B cell (primary cell): ENCODE data around the gene CNST. TPM values are rescaled to one million over a fixed set of nuclear protein-coding genes. Genes with fewer than 3 reads are reported as not detected.

Source experiments
- ATAC-seq: fragments of 200-7000 bp; cut with Tn5 transposase; one replicate; pipeline ENCODE4 v1.10.0; 2021; ENCODE audit warnings: low read depth, mild to moderate bottlenecking, moderate number of reproducible peaks, moderate library complexity
- CTCF ChIA-PET: fragments of 350-600 bp; sonication (Branson Sonifier 250); formaldehyde crosslinking; loops from one replicate; lab custom pipeline; 2021; ENCODE audit warnings: antibody characterized with exemption, inconsistent platforms; lab: Charles Lee
- POLR2A ChIA-PET: fragments of 350-600 bp; sonication (Branson Sonifier 250); formaldehyde crosslinking; loops from one replicate; lab custom pipeline; 2021; ENCODE audit warnings: antibody characterized with exemption; lab: Charles Lee
- DNase-seq: peaks from one replicate; pipeline ENCODE4 v3.0.0; 2013
- H2AFZ ChIP-seq: 2 replicates; pipeline ENCODE4 v1.6.1; 2012; ENCODE audit warnings: mild to moderate bottlenecking, low read depth, low read length; ENCODE audit not compliant: insufficient read depth, poor library complexity, severe bottlenecking
- H3K27ac ChIP-seq, 2 donors: 1 replicate in 1 of 2; 2 replicates in 1 of 2; pipeline ENCODE4 v1.5.1; 2012 to 2013; ENCODE audit warnings: low read length in 2 of 2, mild to moderate bottlenecking in 2 of 2, moderate library complexity in 1 of 2
- H3K27me3 ChIP-seq, 4 experiments: fragments of 200-600 bp in 1 of 4; sonication (generic) in 1 of 4; replicated peaks in 1 of 4; 1 replicate in 2 of 4; 2 replicates in 2 of 4; pipeline versions ENCODE4 v1.6.1 to v1.7.0; 2013 to 2016; ENCODE audit warnings: low read length in 3 of 4, mild to moderate bottlenecking in 2 of 4, mixed read lengths in 1 of 4, moderate library complexity in 1 of 4; ENCODE audit not compliant: insufficient read depth in 4 of 4, control insufficient read depth in 3 of 4; ENCODE audit errors: control extremely low read depth in 1 of 4
- H3K36me3 ChIP-seq, 2 experiments: replicated peaks in 1 of 2; 1 replicate in 1 of 2; 2 replicates in 1 of 2; pipeline versions ENCODE4 v1.6.1 to v1.7.1; 2013; ENCODE audit warnings: low read length in 1 of 2; ENCODE audit not compliant: insufficient read depth in 2 of 2, control insufficient read depth in 1 of 2; ENCODE audit errors: control extremely low read depth in 1 of 2, extremely low read depth in 1 of 2
- H3K4me1 ChIP-seq, 2 donors: fragments of 200-600 bp in 1 of 2; sonication (generic) in 1 of 2; 1 replicate in 1 of 2; 2 replicates in 1 of 2; pipeline versions ENCODE4 v1.5.1 to v1.6.1; 2013 to 2017; ENCODE audit warnings: low read length in 2 of 2; ENCODE audit not compliant: control insufficient read depth in 2 of 2, insufficient read depth in 2 of 2
- H3K4me2 ChIP-seq: replicated peaks from 2 replicates; pipeline ENCODE3; 2012; ENCODE audit warnings: mild to moderate bottlenecking, low read depth, low read length; ENCODE audit not compliant: poor library complexity, severe bottlenecking
- H3K4me3 ChIP-seq, 5 experiments: fragments of 200-600 bp in 1 of 5; sonication (generic) in 1 of 5; 1 replicate in 3 of 5; 2 replicates in 2 of 5; pipeline versions ENCODE4 v1.5.1 to v1.7.0; 2011 to 2016; ENCODE audit warnings: low read length in 4 of 5, mild to moderate bottlenecking in 4 of 5, low read depth in 2 of 5, control low read depth in 1 of 5, moderate library complexity in 1 of 5; ENCODE audit not compliant: insufficient read depth in 1 of 5; ENCODE audit errors: control extremely low read depth in 1 of 5, extremely low read depth in 1 of 5
- H3K79me2 ChIP-seq: fragments of 200-600 bp; sonication (generic); one replicate; pipeline ENCODE4 v1.6.0; 2016; ENCODE audit warnings: low read length; ENCODE audit not compliant: control insufficient read depth, insufficient read depth
- H3K9ac ChIP-seq: fragments of 200-600 bp; sonication (generic); 2 replicates; pipeline ENCODE4 v1.6.1; 2017; ENCODE audit warnings: mild to moderate bottlenecking, low read length, moderate library complexity
- H3K9me3 ChIP-seq, 3 donors: one replicate each; pipeline versions ENCODE4 v1.6.1 to v1.7.1; 2013; ENCODE audit warnings: low read length in 2 of 3; ENCODE audit not compliant: control insufficient read depth in 2 of 3, insufficient read depth in 1 of 3; ENCODE audit errors: control extremely low read depth in 1 of 3
- H4K20me1 ChIP-seq: 2 replicates; pipeline ENCODE4 v1.6.0; 2012; ENCODE audit warnings: mild to moderate bottlenecking, low read length; ENCODE audit not compliant: insufficient read depth, control insufficient read depth, poor library complexity, severe bottlenecking
- H3K27ac Mint-ChIP-seq: one replicate; pipeline ENCODE4 v1.8.0; 2021; ENCODE audit warnings: mixed read lengths
- H3K27me3 Mint-ChIP-seq: one replicate; pipeline ENCODE4 v1.8.0; 2021; ENCODE audit warnings: mixed read lengths
- H3K4me1 Mint-ChIP-seq: one replicate; pipeline ENCODE4 v1.8.0; 2021; ENCODE audit warnings: mixed read lengths
- H3K4me3 Mint-ChIP-seq: one replicate; pipeline ENCODE4 v1.8.0; 2021; ENCODE audit warnings: mixed read lengths
- H3K9me3 Mint-ChIP-seq: one replicate; pipeline ENCODE4 v1.8.0; 2022; ENCODE audit warnings: mixed read lengths; ENCODE audit not compliant: insufficient read depth
- EZH2 ChIP-seq: IDR thresholded peaks from 2 replicates; pipeline ENCODE4 v1.6.1; 2012; ENCODE audit warnings: borderline replicate concordance, low read depth, mild to moderate bottlenecking, moderate library complexity, low read length; ENCODE audit not compliant: insufficient read depth, poor library complexity, severe bottlenecking
- WGBS: methylation state at CpG from one replicate; pipeline ENCODE4 v1.1.5; 2013; ENCODE audit warnings: missing lambda C conversion rate; ENCODE audit not compliant: insufficient coverage; 5-methylcytosine and 5-hydroxymethylcytosine counted together
- intact Hi-C: fragments of 100-400 bp; cut with micrococcal nuclease; formaldehyde crosslinking; loops from one replicate; pipeline ENCODE4 v1.10.0; 2022
- polyA plus RNA-seq: library from polyadenylated mRNA; depleted of rRNA; stranded (reverse); fragments of >200 nt; gene quantifications from 2 replicates; pipeline ENCODE4 v1.2.3, GENCODE V29; 2012
- total RNA-seq, 2 donors: library from RNA; stranded (reverse); fragments of 120-200 nt in 1 of 2; gene quantifications; 1 replicate in 1 of 2; 2 replicates in 1 of 2; pipeline versions ENCODE4 v1.2.3 to v1.2.4, GENCODE V29; 2013 to 2022
- TF ChIP-seq, protein P1 (sequence below): fragments of 200-600 bp; IDR thresholded peaks from one replicate; pipeline ENCODE4 v1.8.0; 2022; ENCODE audit warnings: antibody characterized with exemption, mild to moderate bottlenecking

Gene CNST
- total and polyA plus RNA-seq, 2 donors (not counting 1 experiment from before 2014, with no cell fraction given) = 26.9 to 54.0 TPM

DNA sequence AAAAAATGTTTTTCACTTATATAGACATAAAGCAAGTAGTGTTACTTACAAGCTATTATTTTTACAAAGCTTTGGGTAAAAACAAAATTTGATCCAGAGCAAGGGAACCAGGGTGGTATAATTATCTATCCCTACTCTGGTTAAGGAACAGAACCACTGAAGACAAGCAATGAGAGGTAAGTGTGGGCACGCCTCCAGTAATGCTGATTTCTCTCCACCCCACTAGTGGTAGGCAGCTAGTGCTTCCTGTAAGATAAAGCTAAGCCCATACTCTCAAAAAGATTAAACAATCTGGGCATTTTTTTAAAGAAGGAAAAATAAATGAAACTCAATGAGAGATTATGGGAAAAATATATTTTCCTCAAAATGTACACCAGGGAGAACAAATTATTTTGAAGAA lies 22.3 kb upstream of the CNST start:
- ATAC-seq (no peak), DNase-seq (no peak)
- Histone ChIP-seq H3K9me3 (no peaks in the 10 kb centered on the region), H3K36me3 (peaks cover 9 to 55% of the 10 kb centered on the region in 2 experiments), H3K4me1 (no peaks in the 10 kb centered on the region), H3K4me2 (no peak overlapping the region), H3K79me2 (no peaks in the 10 kb centered on the region), H2AFZ (no peak overlapping the region), H3K4me3 (no peak overlapping the region), H3K27me3 (no peaks in the 10 kb centered on the region), H3K27ac (no peak overlapping the region), H3K9ac (no peak overlapping the region), H4K20me1 (peaks cover 5% of the 10 kb centered on the region)
- Mint-ChIP-seq H3K9me3 (no peaks in the 10 kb centered on the region), H3K27me3 (no peaks in the 10 kb centered on the region), H3K4me3 (no peak overlapping the region), H3K4me1 (no peaks in the 10 kb centered on the region), H3K27ac (no peak overlapping the region)
- ChIA-PET CTCF (no interaction called here), POLR2A (no interaction called here)
- intact Hi-C loops = no loop called here
- TF ChIP-seq, protein P1, sequence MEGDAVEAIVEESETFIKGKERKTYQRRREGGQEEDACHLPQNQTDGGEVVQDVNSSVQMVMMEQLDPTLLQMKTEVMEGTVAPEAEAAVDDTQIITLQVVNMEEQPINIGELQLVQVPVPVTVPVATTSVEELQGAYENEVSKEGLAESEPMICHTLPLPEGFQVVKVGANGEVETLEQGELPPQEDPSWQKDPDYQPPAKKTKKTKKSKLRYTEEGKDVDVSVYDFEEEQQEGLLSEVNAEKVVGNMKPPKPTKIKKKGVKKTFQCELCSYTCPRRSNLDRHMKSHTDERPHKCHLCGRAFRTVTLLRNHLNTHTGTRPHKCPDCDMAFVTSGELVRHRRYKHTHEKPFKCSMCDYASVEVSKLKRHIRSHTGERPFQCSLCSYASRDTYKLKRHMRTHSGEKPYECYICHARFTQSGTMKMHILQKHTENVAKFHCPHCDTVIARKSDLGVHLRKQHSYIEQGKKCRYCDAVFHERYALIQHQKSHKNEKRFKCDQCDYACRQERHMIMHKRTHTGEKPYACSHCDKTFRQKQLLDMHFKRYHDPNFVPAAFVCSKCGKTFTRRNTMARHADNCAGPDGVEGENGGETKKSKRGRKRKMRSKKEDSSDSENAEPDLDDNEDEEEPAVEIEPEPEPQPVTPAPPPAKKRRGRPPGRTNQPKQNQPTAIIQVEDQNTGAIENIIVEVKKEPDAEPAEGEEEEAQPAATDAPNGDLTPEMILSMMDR = no peak
- no peak for TF ChIP-seq EZH2
- no CpG with 5 or more reads among the region's 1 CpG for WGBS

DNA sequence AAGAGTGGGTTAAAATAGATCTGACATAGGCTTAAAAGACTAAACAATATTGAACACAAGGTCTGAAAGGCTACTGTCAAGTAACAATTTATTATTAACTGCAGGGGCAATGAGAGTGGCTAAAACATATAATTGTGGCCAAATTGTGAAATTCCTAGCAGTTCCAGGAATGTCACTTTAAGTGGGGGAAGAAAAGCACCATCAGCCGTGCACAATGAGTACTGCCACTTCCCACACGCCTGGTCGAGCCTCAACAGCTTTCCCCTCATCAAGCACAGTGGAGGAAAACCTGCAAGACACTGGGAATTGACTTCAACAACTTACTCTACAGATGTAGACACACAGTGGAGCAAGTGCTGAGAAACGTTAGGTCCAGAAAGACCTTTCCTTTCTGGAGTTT lies 16.6 kb upstream of the CNST start:
- Mint-ChIP-seq H3K4me3 (no peak overlapping the region), H3K27ac (no peak overlapping the region), H3K27me3 (no peaks in the 10 kb centered on the region), H3K9me3 (no peaks in the 10 kb centered on the region), H3K4me1 (peaks cover 1% of the 10 kb centered on the region)
- Histone ChIP-seq H3K4me3 (no peak overlapping the region), H3K4me2 (no peak overlapping the region), H3K4me1 (no peaks in the 10 kb centered on the region), H2AFZ (no peak overlapping the region), H3K79me2 (peaks cover 27% of the 10 kb centered on the region), H3K27me3 (no peaks in the 10 kb centered on the region), H4K20me1 (peaks cover 18% of the 10 kb centered on the region), H3K9me3 (no peaks in the 10 kb centered on the region), H3K27ac (no peak overlapping the region), H3K36me3 (peaks cover 12 to 56% of the 10 kb centered on the region in 2 experiments), H3K9ac (no peak overlapping the region)
- intact Hi-C loops = no loop called here
- TF ChIP-seq, protein P1 = no peak
- TF ChIP-seq EZH2 = no peak
- DNase-seq (no peak), ATAC-seq (no peak)
- ChIA-PET POLR2A (no interaction called here), CTCF (no interaction called here)
- no CpG with 5 or more reads among the region's 4 CpGs for WGBS
